HepG2 (cell line): ENCODE measurements around the gene LARP4. TPM values are rescaled to one million over a fixed set of nuclear protein-coding genes. Genes with fewer than 3 reads are reported as not detected.
A peak's percentile ranks its signal among the peaks of the same experiment; 100 is the strongest.

Source experiments
- GLMP ChIP-seq: sonication (generic); formaldehyde crosslinking; IDR thresholded peaks from 2 replicates; pipeline ENCODE4 v1.9.0; 2021; ENCODE audit warnings: missing genetic modification reagents, mild to moderate bottlenecking, borderline replicate concordance
- SIX4 ChIP-seq: sonication (generic); formaldehyde crosslinking; IDR thresholded peaks from 2 replicates; pipeline ENCODE4 v1.4.0; 2020; ENCODE audit warnings: missing genetic modification reagents
- SKI ChIP-seq: fragments of 450-650 bp; IDR thresholded peaks from one replicate; pipeline ENCODE4 v1.6.1; 2018; ENCODE audit warnings: mild to moderate bottlenecking; ENCODE audit not compliant: partially characterized antibody
- ZFP90 ChIP-seq: sonication (generic); formaldehyde crosslinking; IDR thresholded peaks from 2 replicates; pipeline ENCODE4 v1.8.0; 2022; ENCODE audit warnings: missing genetic modification reagents, mild to moderate bottlenecking, inconsistent platforms, borderline replicate concordance
- ZNF142 ChIP-seq: sonication (generic); formaldehyde crosslinking; IDR thresholded peaks from 2 replicates; pipeline ENCODE4 v1.4.0; 2020; ENCODE audit warnings: missing genetic modification reagents
- ZNF280B ChIP-seq: sonication (generic); formaldehyde crosslinking; IDR thresholded peaks from 2 replicates; pipeline ENCODE4 v1.5.0; 2020; ENCODE audit warnings: missing genetic modification reagents, mild to moderate bottlenecking, borderline replicate concordance
- ZNF329 ChIP-seq: sonication (generic); formaldehyde crosslinking; IDR thresholded peaks from 2 replicates; pipeline ENCODE4 v1.9.0; 2021; ENCODE audit warnings: low read depth, mild to moderate bottlenecking, missing genetic modification reagents
- ZNF350 ChIP-seq: sonication (generic); formaldehyde crosslinking; IDR thresholded peaks from 2 replicates; pipeline ENCODE4 v1.4.0; 2020; ENCODE audit warnings: mild to moderate bottlenecking, low read depth, missing genetic modification reagents, borderline replicate concordance
- ZNF567 ChIP-seq: sonication (generic); formaldehyde crosslinking; IDR thresholded peaks from 2 replicates; pipeline ENCODE4 v1.8.1; 2023; ENCODE audit warnings: mild to moderate bottlenecking, missing genetic modification reagents, borderline replicate concordance
- ZSCAN20 ChIP-seq: sonication (generic); formaldehyde crosslinking; IDR thresholded peaks from 2 replicates; pipeline ENCODE4 v1.4.0; 2020; ENCODE audit warnings: missing genetic modification reagents, mild to moderate bottlenecking, borderline replicate concordance
- ZSCAN25 ChIP-seq: sonication (generic); formaldehyde crosslinking; IDR thresholded peaks from 2 replicates; pipeline ENCODE4 v1.8.0; 2022; ENCODE audit warnings: mild to moderate bottlenecking, missing genetic modification reagents
- polyA plus RNA-seq, 8 experiments: library from polyadenylated mRNA; depleted of rRNA in 3 of 8; stranded (reverse) in 7 of 8; unstranded in 1 of 8; fragments of >200 nt; fragmentation: Illumina TruSeq in 4 of 8; extraction: Trizol in 4 of 8; gene quantifications; 2 replicates each; pipeline versions ENCODE4 v1.2.1 to v1.2.3, GENCODE V29; 2011 to 2016; ENCODE audit warnings: low read depth in 4 of 8, missing spikeins in 1 of 8, mixed read lengths in 1 of 8; ENCODE audit not compliant: insufficient read depth in 1 of 8
- total RNA-seq, 5 experiments: library from RNA; depleted of rRNA; stranded (reverse); fragments of >200 nt; fragmentation: Illumina TruSeq; extraction: Trizol; gene quantifications; 2 replicates each; pipeline ENCODE4 v1.2.3, GENCODE V29; 2016; ENCODE audit warnings: low read depth in 1 of 5
- TF ChIP-seq, protein P1 (sequence below), 2 experiments: sonication (generic) in 1 of 2; formaldehyde crosslinking in 1 of 2; IDR thresholded peaks; 2 replicates each; pipeline versions ENCODE4 v1.4.0 to v1.6.1; 2016 to 2020; ENCODE audit warnings: borderline replicate concordance in 1 of 2, low read depth in 1 of 2, mild to moderate bottlenecking in 1 of 2, missing genetic modification reagents in 1 of 2

The LARP4 gene
- total and polyA plus RNA-seq, 2 of the 13 experiments (the other 11 are each of a cell fraction or from before 2014, with no cell fraction given) = 16.4 to 42.7 TPM

GRCh38 chr12:50400638-50401499, at the start of gene LARP4 (continued):
- peak; percentile 57; the same call in 1 of the 2 replicates for TF ChIP-seq ZNF280B
- TF ChIP-seq ZSCAN20 (CRISPR knock-in tag) = no peak
- TF ChIP-seq SIX4 = no peak
- peak; percentile 49; the same call in 1 of the 2 replicates for TF ChIP-seq ZNF329 (CRISPR knock-in tag)
- 0 out of 2 replicates have a peak, but pooled peaks have one; percentile 69 for TF ChIP-seq ZNF142 (CRISPR knock-in tag)
- TF ChIP-seq, protein P1, sequence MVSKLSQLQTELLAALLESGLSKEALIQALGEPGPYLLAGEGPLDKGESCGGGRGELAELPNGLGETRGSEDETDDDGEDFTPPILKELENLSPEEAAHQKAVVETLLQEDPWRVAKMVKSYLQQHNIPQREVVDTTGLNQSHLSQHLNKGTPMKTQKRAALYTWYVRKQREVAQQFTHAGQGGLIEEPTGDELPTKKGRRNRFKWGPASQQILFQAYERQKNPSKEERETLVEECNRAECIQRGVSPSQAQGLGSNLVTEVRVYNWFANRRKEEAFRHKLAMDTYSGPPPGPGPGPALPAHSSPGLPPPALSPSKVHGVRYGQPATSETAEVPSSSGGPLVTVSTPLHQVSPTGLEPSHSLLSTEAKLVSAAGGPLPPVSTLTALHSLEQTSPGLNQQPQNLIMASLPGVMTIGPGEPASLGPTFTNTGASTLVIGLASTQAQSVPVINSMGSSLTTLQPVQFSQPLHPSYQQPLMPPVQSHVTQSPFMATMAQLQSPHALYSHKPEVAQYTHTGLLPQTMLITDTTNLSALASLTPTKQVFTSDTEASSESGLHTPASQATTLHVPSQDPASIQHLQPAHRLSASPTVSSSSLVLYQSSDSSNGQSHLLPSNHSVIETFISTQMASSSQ (IDR thresholded peaks at IDR 0.05; ENCODE audit: low read depth) = 0 out of 2 replicates have a peak, but pooled peaks have one; percentile 16
- TF ChIP-seq, protein P1 (CRISPR knock-in tag; IDR thresholded peaks at IDR 0.05; ENCODE audit: borderline replicate concordance) = no peak
- TF ChIP-seq GLMP (CRISPR knock-in tag) = no peak
- peak; percentile 86; the same call in 1 of the 2 replicates for TF ChIP-seq ZNF350
- peak; percentile 77 for TF ChIP-seq ZSCAN25
- TF ChIP-seq ZFP90 (CRISPR knock-in tag) = no peak; the same call in 1 of the 2 replicates
- 0 out of 2 replicates have a peak, but pooled peaks have one; percentile 48 for TF ChIP-seq ZNF567 (CRISPR knock-in tag)
- no peak for TF ChIP-seq SKI
